ENCODE measurements around the gene FAR2. TPM values are rescaled to one million over a fixed set of nuclear protein-coding genes. Genes with fewer than 3 reads are reported as not detected.
"Not testable (repeated sequence)": the region's sequence is repeated elsewhere in the genome, so short reads cannot be mapped to it uniquely, and the experiment has no call there.

FAR2 gene
- total and polyA plus RNA-seq, 9 donors, result 9.5 to 20.0 (median 10.2) TPM

- Histone ChIP-seq H3K27me3 (ENCODE audit: control insufficient read depth, insufficient read depth, low read length) (no peaks in the 10 kb centered on the region), H3K4me1 (ENCODE audit: control insufficient read depth, insufficient read depth, low read length) (no peaks in the 10 kb centered on the region), H3K4me3 (ENCODE audit: low read length) (no peak overlapping the region), H3K27ac (ENCODE audit: low read length) (no peak overlapping the region), H3K36me3 (ENCODE audit: control insufficient read depth, insufficient read depth, low read length) (peaks cover 13% of the 10 kb centered on the region), H3K9me3 (replicated peaks; ENCODE audit: control insufficient read depth, low read depth, low read length) (no peaks in the 10 kb centered on the region)
- no CpG with 5 or more reads among the region's 3 CpGs for WGBS (ENCODE audit: insufficient coverage)
- no peak for DNase-seq
Observed at GRCh38 chr12:29346769-29347421, 197.8 kb downstream of the FAR2 start.

GRCh38 chr12:29350080-29350479, 201.0 kb downstream of the FAR2 start:
- H3K4me1 ChIP-seq (ENCODE audit: control insufficient read depth, insufficient read depth, low read length), result no peaks in the 10 kb centered on the region
- no peaks in the 10 kb centered on the region for H3K9me3 ChIP-seq (replicated peaks; ENCODE audit: control insufficient read depth, low read depth, low read length)
- no peak overlapping the region for H3K4me3 ChIP-seq (ENCODE audit: low read length)
- DNase-seq, result peak; percentile 53
- no peaks in the 10 kb centered on the region for H3K27me3 ChIP-seq (ENCODE audit: control insufficient read depth, insufficient read depth, low read length)
- H3K36me3 ChIP-seq (ENCODE audit: control insufficient read depth, insufficient read depth, low read length), result peaks cover 11% of the 10 kb centered on the region
- H3K27ac ChIP-seq (ENCODE audit: low read length), result no peak overlapping the region

DNA sequence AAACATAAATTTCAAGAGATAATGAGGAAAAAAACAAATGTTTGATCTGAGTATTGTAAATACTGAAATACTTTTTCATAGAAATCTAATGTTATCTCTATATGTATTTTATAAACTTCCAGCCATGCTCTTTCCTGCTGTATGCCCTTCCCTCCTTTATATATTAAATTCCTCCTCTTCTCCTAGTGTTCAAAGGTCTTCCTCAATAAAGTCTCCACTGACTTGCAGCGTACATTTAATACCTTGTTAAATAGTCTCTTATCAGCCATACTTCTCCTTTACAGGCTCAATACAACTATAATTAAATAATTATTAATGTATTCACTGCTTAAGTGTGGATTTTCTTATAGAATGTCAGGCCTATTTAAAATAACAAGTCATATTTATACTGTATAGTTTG, 205.9 kb downstream of the FAR2 start:
- Histone ChIP-seq H3K27me3 (ENCODE audit: control insufficient read depth, insufficient read depth, low read length) (no peaks in the 10 kb centered on the region), H3K36me3 (ENCODE audit: control insufficient read depth, insufficient read depth, low read length) (peaks cover 2% of the 10 kb centered on the region), H3K9me3 (replicated peaks; ENCODE audit: control insufficient read depth, low read depth, low read length) (no peaks in the 10 kb centered on the region), H3K27ac (ENCODE audit: low read length) (no peak overlapping the region), H3K4me1 (ENCODE audit: control insufficient read depth, insufficient read depth, low read length) (no peaks in the 10 kb centered on the region), H3K4me3 (ENCODE audit: low read length) (no peak overlapping the region)
- DNase-seq, result no peak
- WGBS (ENCODE audit: insufficient coverage), result no CpG with 5 or more reads among the region's 1 CpG

GRCh38 chr12:29365091-29365490, 216.0 kb downstream of the FAR2 start:
- no peaks in the 10 kb centered on the region for H3K27me3 ChIP-seq (ENCODE audit: control insufficient read depth, insufficient read depth, low read length)
- no peaks in the 10 kb centered on the region for H3K4me1 ChIP-seq (ENCODE audit: control insufficient read depth, insufficient read depth, low read length)
- peaks cover 7% of the 10 kb centered on the region for H3K36me3 ChIP-seq (ENCODE audit: control insufficient read depth, insufficient read depth, low read length)
- no peak for DNase-seq
- no CpG with 5 or more reads among the region's 2 CpGs for WGBS (ENCODE audit: insufficient coverage)
- no peak overlapping the region for H3K27ac ChIP-seq (ENCODE audit: low read length)
- no peaks in the 10 kb centered on the region for H3K9me3 ChIP-seq (replicated peaks; ENCODE audit: control insufficient read depth, low read depth, low read length)
- no peak overlapping the region for H3K4me3 ChIP-seq (ENCODE audit: low read length)

DNA sequence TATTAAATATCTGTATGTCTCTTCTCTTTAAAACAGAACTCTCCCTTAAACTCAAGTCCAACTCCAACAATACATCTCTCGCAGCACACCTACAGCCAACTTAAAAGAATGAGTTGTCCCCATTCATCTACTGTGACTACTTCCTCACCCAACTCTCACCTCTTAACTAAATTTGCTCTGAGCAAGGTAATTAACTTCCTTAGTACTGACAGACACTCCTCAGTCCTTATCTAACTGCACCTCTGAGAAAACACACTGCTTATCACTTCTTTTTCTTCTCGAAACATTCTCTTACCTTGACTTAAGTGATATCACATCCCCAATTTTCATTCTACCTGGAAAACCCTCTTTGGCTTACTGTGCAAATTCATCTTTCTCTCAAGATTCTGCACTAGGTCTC, 224.9 kb downstream of the FAR2 start:
- H3K27ac ChIP-seq (ENCODE audit: low read length), result no peak overlapping the region
- no peaks in the 10 kb centered on the region for H3K4me1 ChIP-seq (ENCODE audit: control insufficient read depth, insufficient read depth, low read length)
- no peaks in the 10 kb centered on the region for H3K27me3 ChIP-seq (ENCODE audit: control insufficient read depth, insufficient read depth, low read length)
- H3K36me3 ChIP-seq (ENCODE audit: control insufficient read depth, insufficient read depth, low read length), result peaks cover 3% of the 10 kb centered on the region
- no peak overlapping the region for H3K4me3 ChIP-seq (ENCODE audit: low read length)
- no peak for DNase-seq
- 92% methylated on average over 2 of the region's 2 CpGs for WGBS (ENCODE audit: insufficient coverage)
- no peaks in the 10 kb centered on the region for H3K9me3 ChIP-seq (replicated peaks; ENCODE audit: control insufficient read depth, low read depth, low read length)

DNA sequence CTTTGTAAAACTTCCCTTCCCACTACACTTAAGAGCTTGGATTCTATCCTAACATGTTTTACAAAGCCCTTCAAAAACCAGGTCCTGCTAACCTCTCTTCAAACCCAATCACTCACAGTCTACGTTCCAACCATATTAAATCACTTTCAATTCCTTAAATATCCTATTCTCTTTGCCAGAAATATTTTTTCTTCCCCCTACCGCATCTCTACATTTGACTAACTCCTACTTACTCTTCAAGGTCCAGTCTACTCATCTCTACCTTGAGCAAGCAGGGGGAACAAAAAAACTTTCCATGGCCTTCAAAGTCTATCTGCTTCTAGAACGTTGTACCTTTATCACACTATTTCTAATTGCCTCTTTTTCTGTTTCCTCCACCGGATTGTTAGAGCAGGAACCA, 225.8 kb downstream of the FAR2 start:
- no peaks in the 10 kb centered on the region for H3K4me1 ChIP-seq (ENCODE audit: control insufficient read depth, insufficient read depth, low read length)
- H3K36me3 ChIP-seq (ENCODE audit: control insufficient read depth, insufficient read depth, low read length), result peaks cover 3% of the 10 kb centered on the region
- no peaks in the 10 kb centered on the region for H3K9me3 ChIP-seq (replicated peaks; ENCODE audit: control insufficient read depth, low read depth, low read length)
- H3K4me3 ChIP-seq (ENCODE audit: low read length), result no peak overlapping the region
- no peak for DNase-seq
- 81% methylated on average over 3 of the region's 4 CpGs for WGBS (ENCODE audit: insufficient coverage)
- H3K27me3 ChIP-seq (ENCODE audit: control insufficient read depth, insufficient read depth, low read length), result no peaks in the 10 kb centered on the region
- H3K27ac ChIP-seq (ENCODE audit: low read length), result no peak overlapping the region

- H3K4me3 ChIP-seq (ENCODE audit: low read length), result no peak overlapping the region
- WGBS (ENCODE audit: insufficient coverage), result 96% methylated on average over 2 of the region's 2 CpGs
- H3K27me3 ChIP-seq (ENCODE audit: control insufficient read depth, insufficient read depth, low read length), result no peaks in the 10 kb centered on the region
- H3K9me3 ChIP-seq (replicated peaks; ENCODE audit: control insufficient read depth, low read depth, low read length), result no peaks in the 10 kb centered on the region
- DNase-seq, result no peak
- no peak overlapping the region for H3K27ac ChIP-seq (ENCODE audit: low read length)
- H3K36me3 ChIP-seq (ENCODE audit: control insufficient read depth, insufficient read depth, low read length), result peaks cover 3% of the 10 kb centered on the region
- no peaks in the 10 kb centered on the region for H3K4me1 ChIP-seq (ENCODE audit: control insufficient read depth, insufficient read depth, low read length)
Observed at GRCh38 chr12:29376118-29376517, 227.0 kb downstream of the FAR2 start.

GRCh38 chr12:29380536-29381523, 231.8 kb downstream of the FAR2 start, which contains the start of gene ERGIC2:
Gene ERGIC2 (minus strand): TSS chr12:29381172. CDS start chr12:29371633, 9,539 bp downstream.
- WGBS (ENCODE audit: insufficient coverage), result under 1% methylated on average over 44 of the region's 55 CpGs
- H3K27ac ChIP-seq (ENCODE audit: low read length), result peak within 1 kb of the TSS; percentile 89
- peak; percentile 99 for DNase-seq
- no peaks in the 10 kb centered on the region for H3K27me3 ChIP-seq (ENCODE audit: control insufficient read depth, insufficient read depth, low read length)
- H3K4me1 ChIP-seq (ENCODE audit: control insufficient read depth, insufficient read depth, low read length), result no peaks in the 10 kb centered on the region
- no peaks in the 10 kb centered on the region for H3K9me3 ChIP-seq (replicated peaks; ENCODE audit: control insufficient read depth, low read depth, low read length)
- H3K36me3 ChIP-seq (ENCODE audit: control insufficient read depth, insufficient read depth, low read length), result no peaks in the 10 kb centered on the region
- peak within 1 kb of the TSS; percentile 81 for H3K4me3 ChIP-seq (ENCODE audit: low read length)

DNA sequence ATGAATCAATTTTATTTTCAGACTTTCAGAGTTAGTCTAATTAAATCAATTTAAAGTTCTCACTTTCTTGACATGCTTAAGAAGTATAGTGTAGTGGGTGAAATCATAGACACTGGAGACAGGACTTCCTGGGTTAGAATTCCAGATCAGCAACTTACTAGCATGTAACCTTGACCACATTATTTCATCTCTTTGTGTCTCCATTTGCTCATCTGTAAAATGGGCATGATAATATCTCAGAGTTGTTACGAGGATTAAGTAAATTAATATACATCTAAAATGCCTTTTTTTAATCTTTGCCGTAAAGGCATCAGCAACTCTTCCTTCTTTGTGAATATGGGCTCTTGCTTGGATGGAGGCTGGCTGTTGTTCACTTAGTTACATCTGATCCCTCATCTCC, 233.2 kb downstream of the FAR2 start:
- H3K4me1 ChIP-seq (ENCODE audit: control insufficient read depth, insufficient read depth, low read length), result no peaks in the 10 kb centered on the region
- H3K27ac ChIP-seq (ENCODE audit: low read length), result no peak overlapping the region
- no peak overlapping the region for H3K4me3 ChIP-seq (ENCODE audit: low read length)
- H3K9me3 ChIP-seq (replicated peaks; ENCODE audit: control insufficient read depth, low read depth, low read length), result no peaks in the 10 kb centered on the region
- no peaks in the 10 kb centered on the region for H3K36me3 ChIP-seq (ENCODE audit: control insufficient read depth, insufficient read depth, low read length)
- WGBS (ENCODE audit: insufficient coverage), result no CpG with 5 or more reads among the region's 2 CpGs
- no peaks in the 10 kb centered on the region for H3K27me3 ChIP-seq (ENCODE audit: control insufficient read depth, insufficient read depth, low read length)
- DNase-seq, result no peak

- not testable (repeated sequence) for H3K36me3 ChIP-seq (ENCODE audit: control insufficient read depth, insufficient read depth, low read length); DNase-seq; H3K4me1 ChIP-seq (ENCODE audit: control insufficient read depth, insufficient read depth, low read length); H3K4me3 ChIP-seq (ENCODE audit: low read length); H3K9me3 ChIP-seq (replicated peaks; ENCODE audit: control insufficient read depth, low read depth, low read length); H3K27me3 ChIP-seq (ENCODE audit: control insufficient read depth, insufficient read depth, low read length); H3K27ac ChIP-seq (ENCODE audit: low read length)
- WGBS (ENCODE audit: insufficient coverage), result 93% methylated on average over 14 of the region's 17 CpGs
Observed at GRCh38 chr12:29385194-29385593, 236.1 kb downstream of the FAR2 start.
